H9 (cell line): Measurements from ENCODE around the gene MMP15. TPM values are rescaled to one million over a fixed set of nuclear protein-coding genes. Genes with fewer than 3 reads are reported as not detected.

Experiments
- DNase-seq: peaks from one replicate; pipeline ENCODE4 v3.0.0-alpha.2; 2017
- H2AFZ ChIP-seq: one replicate; pipeline ENCODE4 v1.6.1; 2013; ENCODE audit warnings: mild to moderate bottlenecking, low read length, control low read depth, moderate library complexity
- H2AK5ac ChIP-seq: 2 replicates; pipeline ENCODE4 v1.6.1; 2013; ENCODE audit warnings: low read length, control low read depth, mixed read lengths; ENCODE audit not compliant: insufficient read length
- H2BK120ac ChIP-seq: one replicate; pipeline ENCODE4 v1.6.1; 2013; ENCODE audit warnings: low read depth, mild to moderate bottlenecking, low read length, control low read depth, inconsistent platforms; ENCODE audit not compliant: poor library complexity, severe bottlenecking
- H2BK12ac ChIP-seq: 2 replicates; pipeline ENCODE4 v1.6.1; 2013; ENCODE audit warnings: low read length, control low read depth, mixed read lengths, low read depth; ENCODE audit not compliant: insufficient read length
- H2BK15ac ChIP-seq: 2 replicates; pipeline ENCODE4 v1.6.1; 2013; ENCODE audit warnings: low read depth, low read length, control low read depth
- H2BK20ac ChIP-seq: one replicate; pipeline ENCODE4 v1.6.1; 2013; ENCODE audit warnings: low read depth, mild to moderate bottlenecking, low read length, control low read depth, inconsistent platforms; ENCODE audit not compliant: poor library complexity, severe bottlenecking
- H2BK5ac ChIP-seq: 2 replicates; pipeline ENCODE4 v1.6.1; 2013; ENCODE audit warnings: low read length, control low read depth, mixed read lengths; ENCODE audit not compliant: insufficient read length
- H3K14ac ChIP-seq: 2 replicates; pipeline ENCODE4 v1.6.1; 2013; ENCODE audit warnings: low read length, control low read depth; ENCODE audit not compliant: insufficient read depth
- H3K18ac ChIP-seq: 2 replicates; pipeline ENCODE4 v1.6.1; 2013; ENCODE audit warnings: low read depth, mild to moderate bottlenecking, mixed read lengths, low read length, control low read depth; ENCODE audit not compliant: insufficient read length
- H3K23ac ChIP-seq: 2 replicates; pipeline ENCODE4 v1.6.1; 2013; ENCODE audit warnings: low read length, control low read depth, mixed read lengths, low read depth; ENCODE audit not compliant: insufficient read length
- H3K23me2 ChIP-seq: 2 replicates; pipeline ENCODE4 v1.6.1; 2013; ENCODE audit warnings: low read depth, mild to moderate bottlenecking, mixed read lengths, low read length, control low read depth; ENCODE audit not compliant: insufficient read length, poor library complexity, severe bottlenecking
- H3K27ac ChIP-seq: 2 replicates; pipeline ENCODE4 v1.5.1; 2013; ENCODE audit warnings: low read length, control low read depth, mixed read lengths, low read depth; ENCODE audit not compliant: insufficient read length
- H3K27me3 ChIP-seq: 2 replicates; pipeline ENCODE4 v1.6.1; 2013; ENCODE audit warnings: low read length, control low read depth, inconsistent platforms; ENCODE audit not compliant: insufficient read depth
- H3K4ac ChIP-seq: 2 replicates; pipeline ENCODE4 v1.6.1; 2013; ENCODE audit warnings: low read depth, mild to moderate bottlenecking, control low read depth, inconsistent platforms, low read length, moderate library complexity
- H3K4me1 ChIP-seq: 2 replicates; pipeline ENCODE4 v1.6.1; 2013; ENCODE audit warnings: low read length, control low read depth, inconsistent platforms; ENCODE audit not compliant: insufficient read depth
- H3K4me2 ChIP-seq: 2 replicates; pipeline ENCODE4 v1.6.1; 2013; ENCODE audit warnings: low read length, control low read depth, mixed read lengths; ENCODE audit not compliant: insufficient read length, insufficient read depth
- H3K56ac ChIP-seq: 2 replicates; pipeline ENCODE4 v1.6.1; 2013; ENCODE audit warnings: low read depth, mild to moderate bottlenecking, mixed read lengths, low read length, control low read depth; ENCODE audit not compliant: insufficient read length
- H3K79me1 ChIP-seq: 2 replicates; pipeline ENCODE4 v1.6.1; 2013; ENCODE audit warnings: low read depth, mild to moderate bottlenecking, moderate library complexity, low read length, control low read depth, inconsistent platforms; ENCODE audit not compliant: insufficient read depth, poor library complexity, severe bottlenecking
- H3K79me2 ChIP-seq: 2 replicates; pipeline ENCODE4 v1.6.1; 2013; ENCODE audit warnings: low read length, control low read depth, inconsistent platforms; ENCODE audit not compliant: insufficient read depth
- H3K9ac ChIP-seq: 2 replicates; pipeline ENCODE4 v1.6.1; 2013; ENCODE audit warnings: low read length, control low read depth, mixed read lengths; ENCODE audit not compliant: insufficient read length; ENCODE audit errors: extremely low read depth
- H3K9me3 ChIP-seq: one replicate; pipeline ENCODE4 v1.6.1; 2013; ENCODE audit warnings: low read depth, low read length, inconsistent platforms; ENCODE audit not compliant: control insufficient read depth
- H3T11ph ChIP-seq: one replicate; pipeline ENCODE4 v1.6.1; 2013; ENCODE audit warnings: mild to moderate bottlenecking, low read length, control low read depth, inconsistent platforms
- H4K20me1 ChIP-seq: one replicate; pipeline ENCODE4 v1.6.1; 2013; ENCODE audit not compliant: control insufficient read depth, insufficient read length, insufficient read depth
- H4K5ac ChIP-seq: 2 replicates; pipeline ENCODE4 v1.6.1; 2013; ENCODE audit warnings: low read depth, mild to moderate bottlenecking, mixed read lengths, low read length, control low read depth; ENCODE audit not compliant: insufficient read length
- H4K8ac ChIP-seq: replicated peaks from 2 replicates; pipeline ENCODE4 v1.6.1; 2013; ENCODE audit warnings: low read length, control low read depth, mixed read lengths, low read depth; ENCODE audit not compliant: insufficient read length
- H4K91ac ChIP-seq: 2 replicates; pipeline ENCODE4 v1.6.1; 2013; ENCODE audit warnings: low read depth, mild to moderate bottlenecking, moderate library complexity, mixed read lengths, low read length, control low read depth; ENCODE audit not compliant: insufficient read length
- H3K27ac Mint-ChIP-seq, 3 experiments: 2 replicates in 2 of 3; 3 replicates in 1 of 3; pipeline ENCODE4 v1.8.0; 2020 to 2021; ENCODE audit warnings: mixed read lengths in 3 of 3, mild to moderate bottlenecking in 1 of 3, moderate library complexity in 1 of 3
- H3K27me3 Mint-ChIP-seq: 2 replicates; pipeline ENCODE4 v1.8.0; 2021; ENCODE audit warnings: low read depth, mild to moderate bottlenecking, moderate library complexity, mixed read lengths
- H3K36me3 Mint-ChIP-seq, 3 experiments: 2 replicates in 2 of 3; 3 replicates in 1 of 3; pipeline ENCODE4 v1.8.0; 2020 to 2021; ENCODE audit warnings: low read depth in 3 of 3, mixed read lengths in 3 of 3; ENCODE audit not compliant: insufficient read depth in 1 of 3
- H3K4me1 Mint-ChIP-seq, 2 experiments: 2 replicates each; pipeline ENCODE4 v1.8.0; 2020; ENCODE audit warnings: mixed read lengths in 2 of 2
- H3K4me3 Mint-ChIP-seq, 2 experiments: 2 replicates in 1 of 2; 3 replicates in 1 of 2; pipeline ENCODE4 v1.8.0; 2020 to 2021; ENCODE audit warnings: mild to moderate bottlenecking in 2 of 2, mixed read lengths in 2 of 2, moderate library complexity in 1 of 2
- H3K9me3 Mint-ChIP-seq, 2 experiments: 2 replicates in 1 of 2; 3 replicates in 1 of 2; pipeline ENCODE4 v1.8.0; 2020; ENCODE audit warnings: mild to moderate bottlenecking in 2 of 2, mixed read lengths in 2 of 2, moderate library complexity in 1 of 2
- CTCF ChIP-seq: fragments of 200-600 bp; sonication (generic); conservative IDR thresholded peaks from 3 replicates; pipeline ENCODE4 v1.8.0; 2021; ENCODE audit warnings: antibody characterized with exemption, mild to moderate bottlenecking
- WGBS: extraction: QIAGEN DNeasy Blood & Tissue Kit; methylation state at CpG from one replicate; pipeline ENCODE4 v1.1.7; 2013; ENCODE audit warnings: missing lambda C conversion rate, low lambda C conversion rate, mixed read lengths; ENCODE audit not compliant: insufficient read length; ENCODE audit errors: extremely low coverage; 5-methylcytosine and 5-hydroxymethylcytosine counted together
- total RNA-seq: library from RNA; stranded (reverse); gene quantifications from 2 replicates; pipeline ENCODE4 v1.2.1, GENCODE V29; 2021

Gene MMP15
- total RNA-seq, 1 experiment from 2014 or later, result 32.9 TPM

GRCh38 chr16:57987441-57988177 is 37.9 kb upstream of the MMP15 start:
- no peak overlapping the region for H2BK15ac ChIP-seq
- no CpG with 5 or more reads among the region's 8 CpGs for WGBS
- H2BK5ac ChIP-seq, result no peak overlapping the region
- H2BK20ac ChIP-seq, result no peak overlapping the region
- no peak overlapping the region for H3T11ph ChIP-seq
- Mint-ChIP-seq H3K9me3 (no peaks in the 10 kb centered on the region), H3K4me1 (peaks cover 3 to 9% of the 10 kb centered on the region in 2 experiments; a peak in 3 of 4 replicates), H3K36me3 (no peaks in the 10 kb centered on the region; a peak in 1 of 7 replicates), H3K27ac (no peak overlapping the region; a peak in 1 of 7 replicates), H3K27me3 (peaks cover 54% of the 10 kb centered on the region), H3K4me3 (no peak overlapping the region)
- H3K27me3 ChIP-seq, result peaks cover 11% of the 10 kb centered on the region; the same call in 1 of the 2 replicates
- H3K9me3 ChIP-seq, result no peaks in the 10 kb centered on the region
- no peak for TF ChIP-seq CTCF
- no peak overlapping the region for H4K5ac ChIP-seq
- H3K23ac ChIP-seq, result no peak overlapping the region
- DNase-seq, result no peak
- no peaks in the 10 kb centered on the region for H4K20me1 ChIP-seq
- H3K14ac ChIP-seq, result no peak overlapping the region
- no peak overlapping the region for H3K27ac ChIP-seq
- H3K79me2 ChIP-seq, result no peaks in the 10 kb centered on the region
- no peak overlapping the region for H3K9ac ChIP-seq
- H3K79me1 ChIP-seq, result no peaks in the 10 kb centered on the region
- no peak overlapping the region for H2AFZ ChIP-seq
- H3K23me2 ChIP-seq, result peaks cover 16% of the 10 kb centered on the region
- no peak overlapping the region for H3K4ac ChIP-seq
- H3K56ac ChIP-seq, result no peak overlapping the region
- no peaks in the 10 kb centered on the region for H3K4me1 ChIP-seq
- no peak overlapping the region for H4K8ac ChIP-seq
- no peak overlapping the region for H2AK5ac ChIP-seq
- H2BK120ac ChIP-seq, result no peak overlapping the region
- H2BK12ac ChIP-seq, result no peak overlapping the region
- H3K4me2 ChIP-seq, result no peak overlapping the region
- no peak overlapping the region for H4K91ac ChIP-seq
- no peak overlapping the region for H3K18ac ChIP-seq
